ENCODE data around the gene ELMO3.

ELMO3 gene, protein sequence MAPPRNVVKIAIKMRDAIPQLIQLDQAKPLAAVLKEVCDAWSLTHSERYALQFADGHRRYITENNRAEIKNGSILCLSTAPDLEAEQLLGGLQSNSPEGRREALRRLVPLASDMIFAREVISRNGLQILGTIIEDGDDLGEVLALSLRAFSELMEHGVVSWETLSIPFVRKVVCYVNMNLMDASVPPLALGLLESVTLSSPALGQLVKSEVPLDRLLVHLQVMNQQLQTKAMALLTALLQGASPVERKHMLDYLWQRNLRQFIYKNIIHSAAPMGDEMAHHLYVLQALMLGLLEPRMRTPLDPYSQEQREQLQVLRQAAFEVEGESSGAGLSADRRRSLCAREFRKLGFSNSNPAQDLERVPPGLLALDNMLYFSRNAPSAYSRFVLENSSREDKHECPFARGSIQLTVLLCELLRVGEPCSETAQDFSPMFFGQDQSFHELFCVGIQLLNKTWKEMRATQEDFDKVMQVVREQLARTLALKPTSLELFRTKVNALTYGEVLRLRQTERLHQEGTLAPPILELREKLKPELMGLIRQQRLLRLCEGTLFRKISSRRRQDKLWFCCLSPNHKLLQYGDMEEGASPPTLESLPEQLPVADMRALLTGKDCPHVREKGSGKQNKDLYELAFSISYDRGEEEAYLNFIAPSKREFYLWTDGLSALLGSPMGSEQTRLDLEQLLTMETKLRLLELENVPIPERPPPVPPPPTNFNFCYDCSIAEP

DNA sequence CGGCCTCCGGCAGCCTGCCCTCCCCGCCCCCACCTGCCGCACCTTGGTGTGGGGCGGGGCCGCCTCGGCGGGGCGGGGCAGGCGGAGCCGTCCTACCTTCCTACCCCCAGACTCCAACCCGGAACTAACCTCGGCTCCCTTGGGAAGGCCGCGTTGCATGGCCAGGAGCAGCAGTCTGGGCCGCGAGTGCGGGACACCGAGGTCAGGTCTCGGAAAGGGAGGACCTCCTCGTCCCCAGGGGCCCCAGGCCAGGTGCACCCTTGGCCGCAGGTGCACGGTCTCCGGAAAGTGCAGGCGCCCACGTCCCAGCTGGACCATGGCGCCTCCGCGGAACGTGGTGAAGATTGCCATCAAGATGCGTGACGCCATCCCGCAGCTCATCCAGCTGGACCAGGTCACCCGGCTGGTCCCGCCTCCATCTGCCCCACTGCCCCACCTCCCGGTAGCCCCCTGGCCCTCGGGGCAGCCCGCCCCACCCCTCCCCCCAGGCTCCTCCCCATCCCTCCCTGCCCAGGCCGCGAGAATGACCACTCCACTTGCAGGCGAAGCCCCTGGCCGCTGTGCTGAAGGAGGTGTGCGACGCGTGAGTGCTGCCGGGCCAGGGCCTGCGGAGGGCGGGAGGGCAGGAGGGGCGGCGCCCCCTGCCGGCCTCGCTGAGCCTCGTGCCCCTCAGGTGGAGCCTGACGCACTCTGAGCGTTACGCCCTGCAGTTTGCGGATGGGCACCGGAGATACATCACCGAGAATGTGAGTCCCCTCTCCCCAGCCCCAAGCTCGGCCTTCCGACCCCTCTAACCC lies at the start of gene ELMO3:
ELMO3 (plus strand) TSS at position 121 of the 797 bp plus-strand sequence; CDS start at position 317, 196 bp downstream.
- no peak for DNase-seq (ENCODE audit: low read depth)

- no peak for DNase-seq (ENCODE audit: low read depth)
Observed at GRCh38 chr16:67149276-67150046, 49.5 kb upstream of the ELMO3 start.

DNA sequence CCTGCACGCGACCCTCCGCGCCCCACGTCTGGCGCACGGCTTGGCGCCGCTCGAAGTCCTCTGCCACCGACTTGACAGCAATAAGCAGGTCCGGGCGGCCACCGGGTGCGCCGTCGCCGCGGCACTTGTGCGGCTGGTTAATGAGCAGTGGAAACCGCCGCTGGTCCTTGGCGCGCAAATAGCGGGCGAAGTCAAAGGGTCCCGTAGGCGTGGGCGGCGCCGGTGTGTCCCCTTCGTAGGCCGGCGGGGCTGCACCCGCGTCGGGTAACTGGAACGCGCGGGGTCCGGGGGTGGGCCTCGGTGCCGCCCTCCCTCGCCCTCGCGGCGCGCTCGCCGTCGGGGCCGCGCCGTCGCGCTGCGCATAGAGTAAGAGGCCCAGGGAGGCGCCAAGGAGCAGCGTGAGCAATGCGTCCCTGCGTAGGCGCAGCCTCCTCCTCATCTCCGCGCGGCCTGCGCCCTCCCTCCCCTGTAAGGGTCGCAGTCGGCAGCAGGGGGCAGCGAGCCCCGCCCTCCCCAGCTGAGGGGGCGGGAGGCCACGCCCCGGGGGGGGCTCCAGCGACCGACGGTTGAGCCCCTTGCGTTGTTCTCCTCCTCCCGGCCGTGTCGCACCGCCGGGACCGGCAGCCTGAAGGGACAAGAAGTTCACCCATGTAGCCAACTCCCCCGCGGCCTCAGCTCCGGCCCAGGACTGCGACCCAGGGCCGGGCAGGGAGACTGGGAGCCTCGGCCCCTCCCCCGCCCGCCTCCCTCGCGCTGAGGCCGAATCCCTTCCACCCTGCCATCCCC lies 48.7 kb upstream of the ELMO3 start:
- no peak for DNase-seq (ENCODE audit: low read depth)

DNA sequence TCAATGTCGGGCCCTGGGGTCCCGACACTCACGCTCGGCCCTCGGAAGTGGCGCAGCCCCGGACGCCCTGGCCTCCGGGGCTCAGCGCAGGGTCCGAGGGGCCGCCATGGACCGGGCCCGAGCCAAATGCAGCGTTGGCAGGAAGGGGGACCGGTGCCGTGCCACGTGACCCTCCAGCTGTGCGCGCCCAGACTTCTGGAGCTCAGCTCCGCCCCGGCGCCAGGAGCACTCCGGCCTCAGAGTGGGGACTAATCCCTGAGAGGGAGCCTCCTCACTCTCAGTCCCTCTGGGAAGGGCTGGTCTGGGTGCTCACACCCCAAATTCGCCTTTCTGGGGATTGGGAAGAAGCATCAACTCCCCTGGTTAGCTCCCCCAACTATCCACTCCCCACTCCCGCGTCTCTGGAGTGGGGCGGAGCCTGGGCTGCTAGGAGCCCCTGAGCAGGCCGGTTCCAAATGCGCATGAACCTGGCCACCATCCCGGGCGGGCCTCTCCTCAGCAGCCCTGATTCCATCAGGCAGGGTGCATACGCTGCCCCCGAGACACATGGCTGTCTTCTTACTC lies 48.0 kb upstream of the ELMO3 start, which contains the start of gene B3GNT9:
B3GNT9 (minus strand) TSS at position 166 of the 564 bp plus-strand sequence. CDS start 513 bp downstream, outside the sequence.
- DNase-seq (ENCODE audit: low read depth), result no peak

DNA sequence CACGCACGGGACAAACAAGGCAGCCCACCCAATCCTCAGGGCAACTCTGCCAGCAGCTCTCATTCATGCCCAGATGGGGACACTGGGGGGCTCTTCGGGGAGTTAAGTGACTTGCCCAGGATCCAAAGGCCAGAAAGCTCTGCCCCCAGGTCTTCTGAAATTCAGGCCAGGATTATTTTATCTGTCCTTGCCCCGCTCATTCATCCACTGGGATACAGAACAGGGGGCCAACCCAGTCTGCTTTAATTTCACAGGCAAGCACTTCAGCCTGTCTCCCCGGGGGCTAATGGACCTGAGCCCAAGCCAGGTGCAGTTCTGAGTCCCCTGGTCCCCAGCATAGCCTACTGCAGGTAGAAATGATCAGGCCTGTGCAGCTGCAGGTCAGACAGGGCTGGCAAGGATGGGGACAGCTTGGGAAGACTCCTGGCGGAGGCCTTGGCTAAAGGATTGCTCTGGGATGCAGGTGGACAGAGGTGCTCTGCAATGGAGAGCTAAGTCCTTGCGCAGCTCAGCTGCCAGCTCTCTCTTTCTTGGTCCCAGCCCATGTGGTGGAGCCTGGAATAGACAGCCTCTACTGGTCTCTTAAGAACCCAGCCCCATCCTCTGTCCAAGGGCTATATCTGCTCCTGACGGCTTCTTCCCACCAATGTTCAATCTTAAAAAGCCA lies 47.4 kb upstream of the ELMO3 start:
- DNase-seq (ENCODE audit: low read depth), result no peak

DNA sequence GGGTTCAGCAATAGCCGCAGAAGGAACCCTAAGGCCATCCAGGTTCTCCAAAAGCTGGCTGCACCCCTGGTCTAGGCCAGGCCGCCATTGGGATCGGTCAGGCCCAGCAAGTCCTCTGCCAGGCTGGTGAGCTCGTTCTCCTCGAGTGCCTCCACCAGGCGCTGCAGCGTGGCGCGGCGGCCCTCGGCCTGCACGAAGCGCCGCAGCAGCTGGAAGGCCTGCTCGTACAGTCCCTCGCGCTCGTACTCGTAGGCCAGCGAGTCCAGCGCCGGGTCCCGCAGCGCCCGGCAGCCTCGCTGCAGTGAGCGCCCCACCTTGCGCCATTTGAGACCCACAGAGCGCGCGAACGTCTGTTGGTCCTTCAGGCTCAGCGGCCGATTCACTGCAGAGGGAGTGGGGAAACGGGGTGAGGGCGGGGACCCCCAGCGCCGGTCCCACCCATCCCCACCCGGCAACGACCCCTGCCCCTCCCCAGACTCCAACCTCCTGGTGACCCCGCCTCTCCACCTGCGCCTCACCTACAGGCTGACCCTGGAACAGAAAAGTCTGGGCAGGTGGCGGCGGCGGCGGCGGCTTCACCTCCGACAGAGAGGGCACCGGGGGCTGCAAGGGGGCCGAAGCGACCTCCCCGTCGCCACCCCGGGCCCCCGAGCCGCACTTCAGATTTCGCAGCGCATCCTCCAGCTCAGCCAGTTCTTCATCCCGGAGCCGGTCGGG lies 44.2 kb upstream of the ELMO3 start:
- no peak for DNase-seq (ENCODE audit: low read depth)

- DNase-seq (ENCODE audit: low read depth), result peak; percentile 52
Observed at GRCh38 chr16:67155295-67156142, 43.4 kb upstream of the ELMO3 start.

GRCh38 chr16:67156143-67156844 lies 42.6 kb upstream of the ELMO3 start:
- no peak for DNase-seq (ENCODE audit: low read depth)

DNA sequence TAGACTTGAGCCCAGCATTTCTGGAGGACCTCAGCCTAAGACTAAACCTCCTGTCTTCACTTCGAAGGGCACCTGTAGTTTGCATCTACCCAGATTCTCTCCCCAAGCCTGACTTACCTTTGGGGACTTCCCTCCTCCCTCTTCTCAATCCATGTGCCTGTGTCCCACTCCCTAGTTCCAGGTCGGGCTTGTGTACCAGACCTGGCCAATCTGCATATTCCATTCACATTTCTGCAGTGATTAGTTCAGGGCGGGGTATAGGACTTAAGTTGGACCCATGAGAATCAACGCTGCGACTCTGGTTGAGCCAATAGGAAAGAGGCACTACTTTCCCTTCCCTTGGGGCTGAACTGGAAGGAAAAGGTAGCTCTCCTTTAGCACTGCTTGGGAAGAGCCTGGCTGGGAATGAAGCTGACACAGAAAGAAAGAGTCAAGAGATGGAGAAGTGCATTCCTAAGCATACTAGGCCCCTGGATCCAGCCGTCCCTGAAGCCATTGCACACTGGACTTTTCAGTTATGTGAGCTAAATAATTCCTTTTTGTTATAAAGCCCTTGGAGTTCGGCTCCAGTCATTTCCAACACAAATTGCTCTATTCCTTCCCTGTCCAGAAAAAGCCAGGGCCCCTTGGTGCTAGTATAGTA lies 41.7 kb upstream of the ELMO3 start:
- no peak for DNase-seq (ENCODE audit: low read depth)

DNA sequence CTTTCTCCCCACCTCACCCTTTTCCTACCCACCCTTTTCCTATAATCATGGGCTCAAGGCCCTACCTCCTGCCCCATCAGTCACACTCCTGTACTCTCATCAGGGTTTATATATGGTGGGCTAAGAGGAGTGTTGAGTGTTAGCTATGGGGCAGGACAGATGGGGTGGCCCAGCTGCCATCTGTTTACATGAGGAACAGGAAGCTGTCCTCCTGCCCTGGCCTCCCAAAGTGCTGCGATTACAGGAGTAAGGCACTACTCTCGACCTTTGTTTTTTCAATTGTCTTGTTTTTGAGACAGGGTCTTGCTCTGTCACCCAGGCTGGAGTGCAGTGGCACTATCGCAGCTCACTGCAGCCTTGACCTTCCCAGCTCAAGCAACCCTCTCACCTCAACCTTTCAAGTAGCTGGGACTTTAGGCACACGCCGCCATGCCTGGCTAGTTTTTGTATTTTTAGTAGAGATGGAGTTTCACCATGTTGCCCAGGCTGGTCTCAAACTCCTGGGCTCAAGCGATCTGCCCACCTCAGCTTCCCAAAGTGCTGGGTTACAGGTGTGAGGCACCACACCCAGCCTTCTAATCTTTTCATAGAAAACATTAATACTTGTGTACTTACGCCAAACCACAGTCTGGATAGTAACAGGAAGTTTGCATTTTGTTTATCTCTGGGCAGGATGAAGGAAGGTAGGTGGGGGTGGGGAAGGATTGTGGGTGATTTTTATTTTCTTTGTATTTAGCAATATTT lies 40.9 kb upstream of the ELMO3 start:
- DNase-seq (ENCODE audit: low read depth), result no peak

DNA sequence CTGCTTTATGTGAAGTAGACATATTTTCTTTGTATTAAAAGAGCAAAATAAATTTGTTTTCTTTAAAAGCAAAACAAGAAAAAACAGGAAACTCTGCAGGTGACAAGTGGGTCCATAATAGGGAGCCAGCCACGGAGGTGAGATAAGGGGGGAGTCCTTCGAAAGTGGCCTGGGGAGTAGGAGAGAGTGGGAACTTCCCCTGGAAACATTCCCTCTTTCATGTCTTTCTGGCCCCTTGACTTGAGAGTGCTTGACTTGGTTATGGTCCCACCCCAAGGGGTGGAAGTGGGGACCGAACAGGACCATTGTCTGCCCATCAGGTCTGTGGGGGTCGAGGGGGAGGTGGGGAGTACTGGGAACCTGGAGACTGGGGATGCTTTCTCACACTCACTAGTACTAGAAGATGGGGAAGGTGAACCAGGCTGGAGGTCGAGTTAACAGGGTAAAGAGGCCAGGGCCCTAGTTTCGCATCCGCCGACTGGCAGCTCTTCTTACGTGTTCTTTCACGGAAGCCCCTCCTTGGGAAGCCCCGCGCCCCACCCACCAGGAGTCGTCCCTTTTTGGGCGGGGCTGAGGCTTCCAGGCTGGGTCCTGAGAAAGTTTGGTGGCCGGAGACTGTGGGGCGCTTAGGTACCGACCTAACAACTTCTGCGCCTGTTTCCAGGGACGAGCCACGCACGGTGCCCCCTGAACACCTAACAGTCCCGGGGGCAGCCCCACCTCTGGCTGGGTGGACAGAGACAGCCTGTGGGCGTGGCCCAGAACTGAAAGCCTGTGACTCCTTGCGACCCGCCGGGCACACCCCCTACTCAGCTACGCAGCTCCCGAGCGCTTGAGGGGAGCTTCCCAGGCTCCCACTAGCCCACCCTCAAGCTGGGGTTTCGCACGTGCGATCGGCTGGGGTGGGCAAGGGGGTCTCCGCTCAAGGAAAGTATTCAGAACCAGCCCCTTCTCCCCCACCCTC lies 40.0 kb upstream of the ELMO3 start:
- peak; percentile 75 for DNase-seq (ENCODE audit: low read depth)

DNA sequence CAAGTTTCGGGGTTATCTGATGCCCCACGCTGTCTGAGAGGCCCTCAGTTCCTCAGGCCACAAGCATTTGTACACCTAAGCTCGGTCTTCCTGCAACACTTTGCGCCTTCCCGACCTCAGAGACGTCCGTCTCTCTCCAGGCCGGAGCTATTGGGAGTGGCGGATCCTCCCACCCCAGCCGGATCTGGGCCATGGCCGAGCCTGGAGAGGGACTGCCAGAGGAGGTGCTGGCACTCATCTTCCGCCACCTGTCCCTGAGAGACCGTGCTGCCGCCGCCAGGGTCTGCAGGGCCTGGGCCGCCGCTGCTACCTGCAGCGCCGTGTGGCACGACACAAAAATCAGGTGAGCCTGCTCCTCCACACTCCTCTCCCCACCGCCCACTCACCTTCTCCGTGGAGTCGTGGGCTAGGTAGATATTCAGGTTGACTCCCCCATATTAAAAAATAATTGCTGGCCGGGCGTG lies 37.3 kb upstream of the ELMO3 start:
- DNase-seq (ENCODE audit: low read depth), result no peak

GRCh38 chr16:67162506-67163163 lies 36.3 kb upstream of the ELMO3 start:
- DNase-seq (ENCODE audit: low read depth), result no peak

DNA sequence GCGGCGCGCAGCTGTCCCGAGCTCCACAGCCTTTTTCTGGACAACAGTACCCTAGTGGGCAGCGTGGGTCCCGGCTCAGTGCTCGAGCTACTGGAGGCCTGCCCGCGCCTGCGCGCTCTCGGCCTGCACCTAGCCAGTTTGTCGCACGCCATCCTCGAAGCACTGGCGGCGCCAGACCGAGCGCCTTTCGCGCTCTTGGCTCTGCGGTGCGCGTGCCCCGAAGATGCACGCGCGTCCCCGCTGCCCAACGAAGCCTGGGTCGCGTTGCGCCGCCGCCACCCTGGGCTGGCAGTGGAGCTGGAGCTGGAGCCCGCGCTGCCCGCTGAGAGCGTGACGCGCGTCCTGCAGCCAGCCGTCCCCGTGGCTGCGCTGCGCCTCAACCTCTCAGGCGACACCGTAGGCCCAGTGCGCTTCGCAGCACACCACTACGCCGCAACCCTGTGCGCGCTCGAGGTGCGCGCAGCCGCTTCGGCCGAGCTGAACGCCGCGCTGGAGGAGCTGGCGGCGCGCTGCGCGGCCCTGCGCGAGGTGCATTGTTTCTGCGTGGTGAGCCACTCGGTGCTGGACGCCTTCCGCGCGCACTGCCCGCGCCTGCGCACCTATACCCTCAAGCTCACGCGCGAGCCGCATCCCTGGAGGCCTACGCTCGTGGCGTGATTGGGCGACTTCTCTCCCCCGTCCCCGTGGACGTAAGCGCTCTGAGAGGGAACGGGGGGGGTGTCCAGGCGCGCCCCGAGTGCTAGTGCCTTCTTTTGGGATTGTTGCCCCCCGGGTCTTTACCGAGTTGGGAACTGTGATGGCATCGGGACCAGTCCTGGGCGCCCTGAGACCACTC lies 35.5 kb upstream of the ELMO3 start:
- DNase-seq (ENCODE audit: low read depth), result no peak

Data from T-helper 22 cell (primary cell).